GM23338 (cell line): ENCODE data around the gene PTPRO.

Experiments used
- CREB1 ChIP-seq: fragments of 250-450 bp; sonication (Bioruptor Pico); IDR thresholded peaks from 2 replicates; pipeline ENCODE4 v1.5.0; 2020; ENCODE audit warnings: low read depth, mild to moderate bottlenecking, moderate library complexity
- CTCF ChIP-seq, 2 experiments: fragments of 200-600 bp in 1 of 2; sonication (generic) in 1 of 2; conservative IDR thresholded peaks; 2 replicates each; pipeline versions ENCODE4 v1.5.1 to v1.6.1; 2016 to 2017; ENCODE audit warnings: antibody characterized with exemption in 2 of 2, low read depth in 2 of 2, mild to moderate bottlenecking in 2 of 2, moderate library complexity in 1 of 2
- ETS1 ChIP-seq: IDR thresholded peaks from 2 replicates; pipeline ENCODE4 v1.6.1; 2016; ENCODE audit warnings: antibody characterized with exemption
- EZH2 ChIP-seq: fragments of 200-600 bp; sonication (generic); IDR thresholded peaks from one replicate; pipeline ENCODE4 v1.8.0; 2017; ENCODE audit warnings: antibody characterized with exemption, mild to moderate bottlenecking, low read depth; ENCODE audit not compliant: unreplicated experiment
- EZH2phosphoT487 ChIP-seq: fragments of 200-600 bp; sonication (generic); IDR thresholded peaks from one replicate; pipeline ENCODE4 v1.8.1; 2018; ENCODE audit warnings: antibody characterized with exemption; ENCODE audit not compliant: unreplicated experiment
- JUNB ChIP-seq: IDR thresholded peaks from one replicate; pipeline ENCODE4 v1.6.1; 2016; ENCODE audit warnings: antibody characterized with exemption; ENCODE audit not compliant: unreplicated experiment
- NANOG ChIP-seq: IDR thresholded peaks from 2 replicates; pipeline ENCODE4 v1.6.1; 2016; ENCODE audit warnings: antibody characterized with exemption, borderline replicate concordance
- POLR2AphosphoS5 ChIP-seq: IDR thresholded peaks from 2 replicates; pipeline ENCODE4 v1.6.1; 2016; ENCODE audit warnings: antibody characterized with exemption, low read depth
- REST ChIP-seq: IDR thresholded peaks from one replicate; pipeline ENCODE4 v1.6.1; 2018; ENCODE audit warnings: antibody characterized with exemption; ENCODE audit not compliant: unreplicated experiment
- STAT1 ChIP-seq: IDR thresholded peaks from one replicate; pipeline ENCODE4 v1.6.1; 2016; ENCODE audit warnings: antibody characterized with exemption; ENCODE audit not compliant: unreplicated experiment
- ZNF114 ChIP-seq: fragments of 250-450 bp; sonication (Bioruptor Pico); IDR thresholded peaks from 2 replicates; pipeline ENCODE4 v1.5.0; 2020; ENCODE audit warnings: mild to moderate bottlenecking, moderate library complexity
- ZNF331 ChIP-seq: fragments of 250-450 bp; sonication (Bioruptor Pico); IDR thresholded peaks from 2 replicates; pipeline ENCODE4 v1.5.0; 2020; ENCODE audit warnings: low read depth, mild to moderate bottlenecking, moderate library complexity
- ZNF462 ChIP-seq: fragments of 250-450 bp; sonication (Bioruptor Pico); IDR thresholded peaks from 2 replicates; pipeline ENCODE4 v1.5.0; 2020; ENCODE audit warnings: mild to moderate bottlenecking, moderate library complexity

GRCh38 chr12:15547063-15547462 is 224.8 kb downstream of the PTPRO start:
- no peak for TF ChIP-seq CTCF (conservative IDR thresholded peaks at IDR 0.05; ENCODE audit: low read depth in 2 of 2)
- TF ChIP-seq EZH2phosphoT487, result no peak
- no peak for TF ChIP-seq POLR2AphosphoS5
- TF ChIP-seq ZNF462 (CRISPR knock-in tag), result no peak
- TF ChIP-seq EZH2, result no peak
- TF ChIP-seq CREB1 (CRISPR knock-in tag), result no peak
- no peak for TF ChIP-seq STAT1
- TF ChIP-seq REST, result no peak
- TF ChIP-seq ZNF114, result no peak
- no peak for TF ChIP-seq JUNB
- TF ChIP-seq ETS1, result no peak
- no peak for TF ChIP-seq NANOG
- no peak for TF ChIP-seq ZNF331 (CRISPR knock-in tag)
